HepG2 (cell line): ENCODE measurements around the gene RASL10A. TPM values are rescaled to one million over a fixed set of nuclear protein-coding genes. Genes with fewer than 3 reads are reported as not detected.

Source experiments
- CREB1 ChIP-seq, 2 experiments: fragments of 450-650 bp in 1 of 2; IDR thresholded peaks; 2 replicates each; pipeline ENCODE4 v1.6.1; 2016 to 2017; ENCODE audit warnings: control low read depth in 1 of 2, mild to moderate bottlenecking in 1 of 2, missing compliant biosample characterization in 1 of 2, missing genetic modification characterization in 1 of 2
- NAIF1 ChIP-seq: sonication (generic); formaldehyde crosslinking; IDR thresholded peaks from 2 replicates; pipeline ENCODE4 v1.5.0; 2020; ENCODE audit warnings: mild to moderate bottlenecking, missing genetic modification reagents, borderline replicate concordance
- PAF1 ChIP-seq: IDR thresholded peaks from 2 replicates; pipeline ENCODE4 v1.6.1; 2016; ENCODE audit warnings: missing genetic modification reagents, missing compliant biosample characterization
- RFX1 ChIP-seq: fragments of 450-650 bp; IDR thresholded peaks from 2 replicates; pipeline ENCODE4 v1.6.1; 2017
- SAP130 ChIP-seq: IDR thresholded peaks from 2 replicates; pipeline ENCODE4 v1.6.1; 2016; ENCODE audit warnings: low read depth
- SCMH1 ChIP-seq: sonication (generic); formaldehyde crosslinking; IDR thresholded peaks from 2 replicates; pipeline ENCODE4 v1.9.0; 2021; ENCODE audit warnings: missing genetic modification reagents, mild to moderate bottlenecking, borderline replicate concordance
- ZBTB42 ChIP-seq: sonication (generic); formaldehyde crosslinking; IDR thresholded peaks from 2 replicates; pipeline ENCODE4 v1.5.0; 2020; ENCODE audit warnings: mild to moderate bottlenecking, missing genetic modification reagents
- ZNF333 ChIP-seq: sonication (generic); formaldehyde crosslinking; IDR thresholded peaks from 2 replicates; pipeline ENCODE4 v1.4.0; 2020; ENCODE audit warnings: mild to moderate bottlenecking, missing genetic modification reagents, borderline replicate concordance
- polyA plus RNA-seq, 8 experiments: library from polyadenylated mRNA; depleted of rRNA in 3 of 8; stranded (reverse) in 7 of 8; unstranded in 1 of 8; fragments of >200 nt; fragmentation: Illumina TruSeq in 4 of 8; extraction: Trizol in 4 of 8; gene quantifications; 2 replicates each; pipeline versions ENCODE4 v1.2.1 to v1.2.3, GENCODE V29; 2011 to 2016; ENCODE audit warnings: low read depth in 4 of 8, missing spikeins in 1 of 8, mixed read lengths in 1 of 8; ENCODE audit not compliant: insufficient read depth in 1 of 8
- total RNA-seq, 5 experiments: library from RNA; depleted of rRNA; stranded (reverse); fragments of >200 nt; fragmentation: Illumina TruSeq; extraction: Trizol; gene quantifications; 2 replicates each; pipeline ENCODE4 v1.2.3, GENCODE V29; 2016; ENCODE audit warnings: low read depth in 1 of 5
- TF ChIP-seq, protein P1 (sequence below): sonication (generic); formaldehyde crosslinking; conservative IDR thresholded peaks from 2 replicates; pipeline ENCODE4 v1.4.0; 2020; ENCODE audit warnings: missing genetic modification reagents
- TF ChIP-seq, protein P2 (sequence below): IDR thresholded peaks from 2 replicates; pipeline ENCODE4 v1.6.1; 2016; ENCODE audit warnings: mild to moderate bottlenecking, missing biosample characterization, missing genetic modification reagents

RASL10A gene
- total and polyA plus RNA-seq, 2 of the 13 experiments (the other 11 are each of a cell fraction or from before 2014, with no cell fraction given): 0.05 to 0.22 TPM

DNA sequence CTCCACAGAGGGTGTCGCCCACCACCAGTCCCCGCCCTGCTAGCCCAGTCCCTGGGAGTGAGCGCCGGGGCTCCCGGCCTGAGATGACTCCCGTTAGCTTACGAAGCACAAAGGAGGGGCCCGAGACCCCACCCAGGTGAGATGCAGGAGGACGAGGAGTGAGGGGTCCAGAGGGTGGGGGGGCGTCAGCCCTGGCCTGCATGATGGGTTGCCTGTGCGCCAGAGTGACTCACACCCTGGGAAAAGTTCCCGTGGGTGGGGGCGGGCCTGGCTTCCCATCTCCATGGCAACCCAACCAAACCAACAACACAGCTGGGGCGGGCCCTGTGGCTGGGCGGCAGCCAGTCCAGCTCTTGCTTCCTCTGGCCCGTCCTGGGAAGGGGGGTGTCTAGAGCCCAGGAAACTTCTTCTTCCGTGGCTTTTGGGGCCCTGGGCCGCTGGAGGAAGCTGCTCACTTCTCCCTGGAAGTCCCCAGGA is 4.6 kb downstream of the RASL10A start (continued):
- TF ChIP-seq SAP130 (CRISPR knock-in tag) (peak; percentile 78), NAIF1 (CRISPR knock-in tag) (no peak), ZNF333 (CRISPR knock-in tag) (no peak), CREB1 (IDR thresholded peaks at IDR 0.05) (no peak), CREB1 (CRISPR knock-in tag; IDR thresholded peaks at IDR 0.05) (no peak), RFX1 (peak; percentile 84), SCMH1 (CRISPR knock-in tag) (no peak), ZBTB42 (CRISPR knock-in tag) (no peak), PAF1 (no peak)
- TF ChIP-seq, protein P1, sequence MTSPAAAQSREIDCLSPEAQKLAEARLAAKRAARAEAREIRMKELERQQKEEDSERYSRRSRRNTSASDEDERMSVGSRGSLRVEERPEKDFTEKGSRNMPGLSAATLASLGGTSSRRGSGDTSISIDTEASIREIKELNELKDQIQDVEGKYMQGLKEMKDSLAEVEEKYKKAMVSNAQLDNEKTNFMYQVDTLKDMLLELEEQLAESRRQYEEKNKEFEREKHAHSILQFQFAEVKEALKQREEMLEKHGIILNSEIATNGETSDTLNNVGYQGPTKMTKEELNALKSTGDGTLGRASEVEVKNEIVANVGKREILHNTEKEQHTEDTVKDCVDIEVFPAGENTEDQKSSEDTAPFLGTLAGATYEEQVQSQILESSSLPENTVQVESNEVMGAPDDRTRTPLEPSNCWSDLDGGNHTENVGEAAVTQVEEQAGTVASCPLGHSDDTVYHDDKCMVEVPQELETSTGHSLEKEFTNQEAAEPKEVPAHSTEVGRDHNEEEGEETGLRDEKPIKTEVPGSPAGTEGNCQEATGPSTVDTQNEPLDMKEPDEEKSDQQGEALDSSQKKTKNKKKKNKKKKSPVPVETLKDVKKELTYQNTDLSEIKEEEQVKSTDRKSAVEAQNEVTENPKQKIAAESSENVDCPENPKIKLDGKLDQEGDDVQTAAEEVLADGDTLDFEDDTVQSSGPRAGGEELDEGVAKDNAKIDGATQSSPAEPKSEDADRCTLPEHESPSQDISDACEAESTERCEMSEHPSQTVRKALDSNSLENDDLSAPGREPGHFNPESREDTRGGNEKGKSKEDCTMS (CRISPR knock-in tag): no peak
- TF ChIP-seq, protein P2, sequence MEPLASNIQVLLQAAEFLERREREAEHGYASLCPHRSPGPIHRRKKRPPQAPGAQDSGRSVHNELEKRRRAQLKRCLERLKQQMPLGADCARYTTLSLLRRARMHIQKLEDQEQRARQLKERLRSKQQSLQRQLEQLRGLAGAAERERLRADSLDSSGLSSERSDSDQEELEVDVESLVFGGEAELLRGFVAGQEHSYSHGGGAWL (CRISPR knock-in tag): no peak
- TF ChIP-seq, all 625 proteins: peak for 17
